GM18858 (cell line): Measurements from ENCODE around the gene SIRPA.

Source experiments
- ATAC-seq: cut with Tn5 transposase; IDR thresholded peaks from one replicate; pipeline ENCODE4 v1.9.1; 2021; ENCODE audit not compliant: unreplicated experiment

Gene SIRPA

DNA sequence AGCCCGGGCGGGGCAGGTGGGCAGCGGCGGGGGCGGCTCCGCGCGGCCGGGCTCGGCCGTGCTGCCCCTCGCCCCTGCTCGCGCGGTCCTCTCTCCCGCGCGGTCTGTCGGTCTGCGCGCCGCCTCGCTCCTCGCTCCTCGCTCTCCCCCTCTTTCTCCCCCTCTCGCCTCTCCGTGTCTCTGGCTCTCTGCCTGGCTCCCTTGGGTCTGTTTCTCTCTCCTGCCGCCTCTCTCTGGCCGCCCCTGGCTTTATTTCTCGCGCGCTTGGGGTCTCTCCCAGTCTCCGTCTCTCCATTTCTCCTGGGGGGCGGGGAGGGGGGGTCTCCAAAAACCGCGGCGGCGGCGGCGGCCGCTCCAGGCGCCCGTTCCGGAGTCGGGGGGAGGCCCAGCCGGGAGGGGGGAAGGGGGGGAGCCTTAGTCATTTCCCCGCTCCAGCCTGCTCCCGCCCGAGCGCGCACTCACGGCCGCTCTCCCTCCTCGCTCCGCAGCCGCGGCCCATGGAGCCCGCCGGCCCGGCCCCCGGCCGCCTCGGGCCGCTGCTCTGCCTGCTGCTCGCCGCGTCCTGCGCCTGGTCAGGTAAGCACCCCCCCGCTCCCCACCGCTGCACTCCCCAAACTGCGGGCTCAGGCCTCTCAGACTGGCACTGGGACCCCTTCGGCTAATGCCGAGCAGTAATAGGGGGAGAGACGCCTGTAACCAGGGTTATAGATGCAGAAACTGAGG lies at the start of gene SIRPA:
TSS of gene SIRPA (plus strand) at position 457 of the 723 bp plus-strand sequence. CDS start at position 498, 41 bp downstream.
- no peak for ATAC-seq

DNA sequence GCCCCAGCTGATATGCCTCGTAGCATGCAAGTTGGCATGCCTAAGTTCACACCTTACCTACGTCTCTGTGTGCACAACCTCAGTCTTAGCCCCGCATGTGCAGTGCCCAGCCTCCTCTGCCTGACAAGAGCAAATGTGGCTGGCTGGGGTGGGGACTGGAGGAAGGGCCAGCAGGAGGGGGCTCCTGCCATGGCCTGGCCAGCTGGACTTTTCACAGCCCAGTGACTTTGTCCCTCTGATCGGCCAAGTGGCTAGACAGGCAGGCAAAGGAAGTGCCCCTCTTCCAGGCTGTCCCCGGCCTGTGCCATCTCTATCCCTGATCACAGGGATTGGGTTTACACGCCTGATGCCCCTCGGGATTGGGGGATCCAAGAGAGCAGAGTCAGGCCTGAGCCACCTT lies 49.5 kb upstream of the SIRPA start:
- no peak for ATAC-seq

DNA sequence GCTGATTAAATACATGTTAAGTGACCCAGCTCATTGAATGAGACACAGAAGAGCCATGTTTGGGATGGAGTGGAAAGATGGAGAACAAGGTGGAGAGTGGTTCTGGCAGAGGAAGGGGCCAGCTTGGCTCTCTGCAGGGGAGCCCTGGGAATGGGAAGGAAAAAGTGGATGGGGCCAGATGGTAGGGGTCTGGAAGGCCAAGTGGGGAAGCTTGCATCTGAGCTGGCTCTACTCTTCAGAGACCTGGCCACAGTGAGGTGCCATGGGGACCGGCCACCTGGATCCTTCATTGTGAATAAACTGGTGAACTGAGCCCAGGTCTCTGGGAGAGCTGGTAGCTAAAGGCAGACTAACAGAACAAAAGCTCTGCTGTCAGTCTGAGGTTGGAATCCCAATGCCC lies 48.9 kb upstream of the SIRPA start:
- ATAC-seq, result no peak

DNA sequence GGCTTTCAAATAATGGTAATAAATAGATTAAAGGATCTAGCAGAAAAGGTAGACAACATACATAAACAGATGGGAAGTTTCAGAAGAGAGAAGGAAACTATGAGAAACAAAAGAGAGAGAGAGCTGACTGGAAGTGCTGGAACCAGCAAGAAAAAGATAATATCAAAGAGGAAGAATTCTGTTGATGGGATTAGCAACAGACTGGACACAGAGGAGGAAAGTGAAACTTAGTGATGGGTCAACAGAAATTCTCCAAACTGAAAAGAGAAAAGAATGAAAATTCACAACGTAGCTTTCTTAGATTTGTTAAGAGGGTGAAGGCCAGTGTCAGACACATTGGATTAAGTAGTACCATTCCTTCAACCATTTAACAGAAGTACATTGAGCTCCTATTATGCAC lies 48.3 kb upstream of the SIRPA start:
- no peak for ATAC-seq

DNA sequence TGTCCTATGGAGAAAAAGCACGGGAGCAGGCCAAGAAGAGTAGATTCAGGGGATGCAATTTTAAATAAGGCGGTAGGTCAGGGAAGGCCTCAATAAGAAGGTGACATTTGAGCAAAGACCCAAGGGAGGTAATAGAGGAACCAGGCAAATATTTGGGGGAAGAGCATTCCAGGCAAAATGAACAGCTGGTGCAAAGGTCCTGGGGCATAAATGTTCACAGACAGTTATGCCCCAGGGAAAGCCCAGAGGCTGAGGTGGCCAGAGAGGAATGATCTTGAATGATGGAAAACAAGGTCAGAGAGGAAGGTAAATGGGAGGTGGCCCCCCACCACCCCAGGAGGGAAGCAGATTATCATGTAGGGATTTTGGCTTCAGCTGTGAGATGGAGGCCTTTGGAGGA lies 47.4 kb upstream of the SIRPA start:
- ATAC-seq, result no peak

DNA sequence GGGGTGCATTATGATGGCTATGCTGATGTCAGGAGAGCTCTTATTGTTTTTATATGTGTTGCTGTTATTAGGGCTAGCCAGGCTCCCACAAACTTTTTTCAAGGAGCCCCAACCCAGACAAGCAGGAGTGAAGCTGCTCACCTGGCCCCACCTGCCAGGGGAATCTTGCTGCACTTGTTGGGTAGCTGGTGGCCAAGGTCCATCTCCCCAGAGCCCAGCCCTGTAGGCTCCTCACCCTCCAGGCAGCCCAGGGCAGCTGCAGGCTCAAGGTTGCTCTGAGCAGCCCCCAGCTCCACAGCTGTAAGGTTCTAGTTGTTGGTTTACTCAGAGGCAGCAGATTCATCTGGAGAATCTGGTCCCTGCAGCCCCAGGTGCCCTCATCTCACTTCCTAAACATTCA lies 46.8 kb upstream of the SIRPA start:
- no peak for ATAC-seq

DNA sequence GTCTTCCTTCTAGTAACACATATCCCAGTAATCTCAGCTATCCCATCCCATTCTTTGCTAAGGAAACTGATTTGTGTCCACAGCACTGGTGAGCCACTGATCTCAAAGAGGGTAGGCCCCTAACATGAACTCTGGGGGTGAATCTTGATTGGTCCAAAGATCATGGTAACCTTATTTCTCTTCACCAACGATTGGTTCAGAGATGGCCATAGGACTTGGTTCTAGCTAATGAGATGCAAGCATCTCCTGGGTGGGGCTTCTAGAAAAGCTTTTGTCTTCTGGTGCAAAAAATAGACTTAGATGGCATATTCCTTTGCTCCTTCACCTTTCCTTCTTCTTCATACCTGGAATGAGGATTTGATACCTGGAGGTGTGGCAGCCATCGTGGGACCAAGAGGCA lies 43.8 kb upstream of the SIRPA start:
- ATAC-seq, result no peak

DNA sequence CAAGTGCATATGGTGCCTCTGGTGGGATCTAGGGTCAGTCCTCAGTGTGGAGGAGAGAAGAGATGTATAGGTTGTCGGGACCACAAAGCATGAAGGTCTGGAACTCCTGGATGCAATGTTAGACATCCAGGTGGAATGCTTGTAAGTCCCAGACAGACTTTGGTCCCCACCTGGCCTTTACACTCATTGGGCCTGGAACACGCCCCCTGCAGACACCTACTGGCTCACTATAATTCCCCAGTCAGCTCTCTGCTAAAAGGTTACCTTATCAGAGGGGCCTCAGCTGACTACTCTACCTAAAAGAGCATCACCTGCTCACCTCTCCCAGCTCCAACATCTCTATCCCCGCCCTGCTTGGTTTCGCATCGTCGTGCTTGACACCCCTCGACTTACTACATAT lies 41.7 kb upstream of the SIRPA start:
- ATAC-seq, result no peak

DNA sequence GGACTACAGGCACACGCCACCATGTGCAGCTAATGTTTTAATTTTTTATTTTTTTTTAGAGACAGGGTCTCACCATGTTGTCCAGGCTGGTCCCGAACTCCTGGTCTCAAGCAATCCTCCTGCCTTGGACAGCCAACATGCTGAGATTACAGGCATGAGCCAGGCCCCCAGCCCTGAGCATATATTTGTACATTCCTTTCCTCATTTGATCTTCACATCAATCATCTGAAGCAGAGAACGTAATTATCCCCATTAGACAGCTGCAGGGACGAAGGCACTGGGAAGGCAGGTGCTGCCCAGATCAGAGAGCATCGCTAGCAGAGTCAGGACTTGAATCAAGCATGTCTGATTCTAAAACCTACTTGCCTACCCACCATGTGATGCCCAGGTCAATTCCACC lies 41.0 kb upstream of the SIRPA start:
- no peak for ATAC-seq

DNA sequence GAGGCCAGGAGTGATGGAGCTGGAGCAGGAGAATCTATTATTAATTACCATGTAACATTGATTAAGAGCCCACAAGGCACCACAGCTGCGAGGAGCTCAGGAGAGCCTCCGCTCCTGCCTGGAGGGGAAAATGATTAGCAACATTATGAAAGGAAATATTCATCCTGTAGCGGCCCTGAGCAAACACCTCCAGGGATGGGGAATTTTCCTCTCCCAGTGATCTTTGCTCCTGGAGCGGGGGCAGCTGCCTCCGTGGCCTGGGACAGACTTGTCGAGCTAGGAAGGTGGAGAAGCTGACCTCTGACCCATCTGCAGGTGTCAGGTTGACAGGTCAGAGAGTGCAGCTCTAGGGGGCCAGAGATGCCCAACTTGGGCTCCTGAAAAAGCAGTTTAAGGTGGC lies 40.1 kb upstream of the SIRPA start:
- no peak for ATAC-seq

DNA sequence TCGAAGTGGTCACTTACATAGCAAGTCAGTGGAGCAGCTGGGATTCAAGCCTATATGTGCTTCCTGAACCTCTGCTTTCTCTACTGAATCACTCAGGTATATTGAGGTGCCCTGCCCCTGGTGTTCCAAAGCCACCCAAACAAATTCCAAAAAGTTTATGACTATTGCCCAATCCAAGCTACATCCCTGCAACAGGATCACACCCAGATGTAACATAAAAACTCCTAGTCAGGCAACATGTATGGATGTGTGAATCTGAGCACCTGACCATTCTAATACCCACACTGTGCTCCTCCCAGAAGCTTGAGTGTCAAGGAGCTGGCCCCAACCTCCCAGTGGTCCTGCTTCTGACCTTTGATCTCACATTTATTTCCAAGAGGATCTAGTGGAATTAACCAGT lies 39.5 kb upstream of the SIRPA start:
- ATAC-seq, result no peak

DNA sequence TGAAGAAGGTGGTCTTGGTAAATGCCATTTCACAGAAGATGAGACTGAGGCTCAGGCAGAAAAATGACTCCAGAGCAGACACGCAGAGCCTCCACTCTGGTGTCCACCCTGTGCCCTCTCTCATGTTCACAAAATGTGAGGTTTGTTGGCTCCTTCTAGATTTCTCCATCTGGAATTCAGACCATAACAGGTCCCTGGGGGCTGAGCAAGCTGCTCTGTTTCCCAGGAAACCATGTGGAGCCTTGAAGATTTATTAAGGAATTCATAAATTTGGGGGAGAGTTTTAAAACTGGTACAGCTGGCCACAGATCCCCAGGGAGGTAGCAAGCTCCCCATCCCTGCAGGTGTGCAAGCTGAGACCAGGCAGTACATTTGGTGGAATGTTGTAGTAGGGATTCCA lies 38.8 kb upstream of the SIRPA start:
- no peak for ATAC-seq

DNA sequence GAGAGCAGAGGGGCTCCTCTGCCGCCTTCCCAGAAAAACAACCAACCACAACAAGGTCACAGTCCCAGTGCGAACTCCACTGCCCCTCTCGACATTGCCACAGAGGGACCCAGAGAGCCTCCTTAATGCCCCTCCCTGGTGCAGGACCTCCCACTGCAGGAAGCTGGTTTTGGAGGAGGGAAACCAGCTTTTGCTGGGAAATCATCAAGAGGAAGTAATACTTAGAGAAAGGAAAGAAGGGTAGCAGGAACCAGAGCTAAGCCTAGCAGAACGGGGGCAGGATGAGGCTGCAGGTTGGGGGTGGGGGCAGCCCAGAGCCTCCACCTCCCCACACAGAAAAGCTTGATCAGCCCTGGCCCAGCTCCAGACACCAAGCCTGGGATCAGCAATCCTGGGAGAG lies 37.7 kb upstream of the SIRPA start:
- ATAC-seq, result no peak

DNA sequence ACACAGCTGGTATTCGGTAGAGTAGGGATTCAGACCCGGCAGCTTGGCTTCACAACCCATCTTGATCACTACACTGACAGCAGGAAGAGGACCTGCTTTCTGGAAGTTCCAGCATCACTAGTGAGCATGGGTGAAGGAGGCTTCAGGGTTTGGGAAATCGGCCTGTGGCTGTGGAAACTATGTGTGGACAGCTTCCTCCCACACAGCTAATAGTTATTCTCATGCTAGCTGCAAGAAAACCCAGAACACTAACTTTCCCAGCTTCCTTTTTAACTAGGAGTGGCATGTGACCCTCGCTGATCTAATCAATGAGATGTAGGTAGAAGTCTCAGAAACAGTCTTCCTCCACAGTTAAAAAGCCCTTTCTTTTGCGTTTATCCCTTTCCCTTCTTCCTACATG lies 36.3 kb upstream of the SIRPA start:
- ATAC-seq, result no peak

DNA sequence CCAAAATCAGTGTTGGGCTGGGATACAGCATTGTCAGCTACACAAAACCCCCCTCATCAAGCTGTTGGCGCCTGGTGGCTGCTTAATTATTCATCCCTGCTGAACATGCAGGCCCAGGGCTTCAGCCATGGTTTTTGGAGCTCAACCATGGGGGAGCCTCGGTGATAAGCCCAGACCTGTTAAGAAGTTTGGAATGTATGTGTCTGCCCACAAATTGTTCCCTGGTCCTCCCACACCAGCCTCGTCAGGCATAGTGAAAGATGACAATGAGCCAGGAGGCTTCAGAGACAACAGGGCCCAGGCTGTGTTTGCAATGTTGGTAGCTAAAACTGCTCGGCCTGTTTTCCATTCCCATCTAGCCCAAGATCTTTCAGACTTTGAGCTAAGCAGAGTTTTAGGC lies 34.8 kb upstream of the SIRPA start:
- ATAC-seq, result no peak

DNA sequence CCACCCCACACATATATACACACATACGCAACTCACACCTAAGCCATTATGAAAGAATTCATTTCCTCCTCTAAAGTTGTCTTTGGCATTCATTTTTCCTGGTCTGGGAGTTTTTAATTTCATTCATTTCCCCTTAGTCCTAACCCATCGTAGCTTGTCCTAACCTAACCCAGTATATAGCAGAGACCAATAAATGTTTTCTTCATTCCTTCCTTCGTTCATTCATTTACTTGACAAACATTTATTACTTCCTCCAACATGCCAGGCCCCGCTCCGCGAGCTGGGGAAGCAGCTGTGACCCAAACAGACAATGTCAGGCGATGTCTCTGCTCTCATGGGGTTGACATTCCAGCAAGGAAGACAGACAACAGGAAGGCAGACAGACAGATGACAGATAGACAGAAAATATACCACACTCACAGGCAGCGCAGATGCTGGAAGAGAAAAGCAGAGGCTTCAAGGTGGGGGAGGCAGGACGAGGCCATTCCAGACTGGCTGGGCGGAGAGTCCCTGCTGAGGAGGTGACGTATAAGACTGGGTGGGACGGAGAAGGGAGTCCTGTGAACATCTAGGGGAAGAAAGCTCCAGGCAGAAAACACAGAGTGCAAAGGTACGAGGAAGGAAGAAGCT lies 33.7 kb upstream of the SIRPA start:
- no peak for ATAC-seq

DNA sequence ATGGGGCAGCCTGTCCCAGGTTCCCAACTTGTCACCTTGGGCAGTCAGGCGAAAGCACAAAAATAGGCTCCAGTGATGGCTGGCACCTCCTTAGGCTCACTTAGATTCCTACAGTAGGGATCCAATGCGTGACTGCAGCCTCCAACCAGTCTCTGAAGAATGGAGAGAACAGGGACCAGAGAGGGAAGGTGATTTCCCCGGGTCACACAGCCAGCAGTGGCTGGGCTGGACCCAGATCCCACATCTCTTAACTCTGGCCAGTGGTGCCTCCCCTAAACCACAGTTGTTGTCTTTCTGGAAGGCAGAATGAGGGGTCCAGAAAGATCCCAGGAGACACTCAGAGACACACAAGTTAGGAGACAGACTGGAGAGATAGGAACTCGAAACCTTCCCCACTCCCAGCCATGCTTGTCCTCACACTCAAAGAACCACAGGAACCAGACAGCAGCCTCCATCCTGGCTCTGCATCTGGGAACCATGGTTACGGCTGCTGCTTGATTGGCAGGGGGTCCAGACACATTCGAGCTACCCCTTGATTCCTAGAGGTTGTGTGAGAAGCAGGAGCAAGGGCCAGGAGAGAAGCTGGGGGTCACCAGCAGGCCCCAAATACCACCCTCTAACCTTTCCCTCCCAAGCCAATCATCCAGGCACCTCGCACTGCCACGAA lies 33.1 kb upstream of the SIRPA start:
- no peak for ATAC-seq

DNA sequence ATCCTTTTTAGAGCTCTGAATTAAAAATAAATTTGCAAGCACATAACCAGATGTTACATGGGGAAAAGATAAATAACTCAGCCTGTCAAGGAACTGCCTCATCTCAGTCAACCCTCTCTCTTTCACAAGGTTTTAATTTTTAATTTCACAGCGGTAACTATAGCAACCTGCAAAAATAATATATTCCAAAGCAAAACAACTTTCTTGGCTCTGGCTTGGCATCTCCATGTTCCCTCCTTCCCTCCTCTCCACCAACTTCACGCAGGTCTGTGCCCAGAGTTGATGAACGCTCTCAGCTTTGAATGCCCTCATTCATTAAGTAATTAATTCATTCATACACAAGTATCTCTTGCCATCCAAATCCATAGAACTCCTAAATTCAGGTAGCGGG lies 32.5 kb upstream of the SIRPA start:
- ATAC-seq, result no peak

DNA sequence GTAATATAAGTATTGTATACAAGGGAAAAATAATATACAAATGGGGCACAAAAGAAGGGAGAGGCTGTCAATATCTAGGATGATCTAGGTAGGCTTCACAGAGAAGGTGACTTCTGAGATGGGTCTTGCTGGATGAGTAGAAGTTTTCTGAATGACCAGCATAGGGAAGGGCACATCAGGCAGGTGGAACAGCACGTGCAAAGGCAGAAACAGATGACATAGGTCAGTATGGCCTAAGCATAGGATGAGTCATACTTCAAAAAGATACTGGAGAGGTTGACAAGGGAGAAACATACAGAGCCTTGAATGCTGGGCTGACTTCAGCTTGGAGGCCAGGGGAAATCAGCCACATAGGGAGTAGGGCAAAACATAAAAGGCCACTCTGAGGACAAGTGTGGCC lies 31.9 kb upstream of the SIRPA start:
- ATAC-seq, result no peak

DNA sequence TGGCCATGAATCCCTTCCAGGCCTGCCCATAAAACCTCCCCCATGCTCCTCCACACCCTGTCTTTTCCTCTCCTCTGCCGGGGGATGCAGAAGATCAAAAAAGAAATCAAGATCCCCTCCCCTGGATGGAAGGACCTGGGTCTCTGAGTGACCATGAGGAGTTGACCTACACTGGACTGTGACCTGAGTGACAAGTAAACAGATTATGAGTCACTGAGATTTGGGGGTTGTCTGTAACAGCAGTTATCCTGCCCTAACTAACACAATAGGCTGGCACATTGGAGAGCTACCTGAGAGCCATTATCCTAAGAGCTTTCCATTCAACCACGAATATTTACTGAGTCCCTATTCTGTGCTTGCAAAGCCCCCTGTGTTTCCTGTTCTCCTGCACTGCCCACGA lies 28.4 kb upstream of the SIRPA start:
- ATAC-seq, result no peak

DNA sequence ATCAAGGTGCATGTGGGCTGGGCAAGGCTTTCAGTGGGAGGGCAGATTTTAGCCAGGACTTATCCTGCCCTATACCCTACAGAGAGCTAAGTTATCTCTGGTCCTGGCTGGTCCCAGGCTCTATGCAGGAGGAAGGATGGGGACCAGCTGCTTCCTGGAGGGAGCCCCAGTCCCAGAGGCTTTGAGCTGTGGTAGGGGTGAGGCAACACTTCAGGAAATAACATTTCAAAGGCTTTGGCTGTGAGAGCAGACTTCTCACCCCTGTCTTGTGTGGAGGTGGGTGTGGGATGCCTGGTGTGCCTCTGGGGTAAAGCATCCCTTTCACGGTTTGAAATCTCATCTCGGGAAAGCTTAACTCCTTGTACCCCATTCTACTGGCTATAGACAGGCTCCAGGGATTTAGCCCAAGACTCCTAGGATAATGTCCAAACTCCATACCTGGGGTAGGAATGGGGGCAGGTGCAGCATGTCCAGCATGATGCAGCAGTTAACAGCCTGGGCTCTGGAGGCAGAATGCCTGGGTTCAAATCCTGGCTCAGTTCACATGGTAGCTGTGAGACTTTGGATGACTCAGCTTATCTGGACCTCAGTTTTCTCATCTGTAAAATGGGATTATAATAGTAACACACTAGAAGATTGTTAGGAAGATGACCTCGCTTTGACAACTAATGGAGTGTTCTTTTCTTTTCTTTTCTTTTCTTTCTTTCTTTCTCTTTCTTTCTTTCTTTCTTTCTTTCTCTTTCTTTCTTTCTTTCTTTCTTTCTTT lies 27.5 kb upstream of the SIRPA start:
- no peak for ATAC-seq

DNA sequence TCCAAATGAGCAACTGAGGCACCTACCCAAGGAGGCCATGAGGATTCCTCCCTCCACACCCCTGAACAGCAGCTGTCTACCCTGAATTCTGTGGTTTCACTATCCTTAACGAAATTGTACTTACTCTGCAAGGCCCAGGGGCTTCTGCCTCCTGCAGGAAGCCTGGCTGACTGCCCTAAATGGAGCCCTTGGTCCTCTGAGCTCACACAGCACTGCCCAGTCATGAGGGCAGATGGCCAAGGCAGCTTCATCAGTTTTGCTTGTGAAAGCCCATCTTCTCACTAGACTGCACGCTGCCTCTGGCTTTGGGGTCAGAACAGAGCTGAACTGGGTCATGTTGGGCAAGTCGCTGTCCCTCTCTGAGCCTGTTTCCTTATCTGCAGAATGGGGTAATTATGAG lies 26.4 kb upstream of the SIRPA start:
- ATAC-seq, result no peak
